DND-41 (cell line): ENCODE measurements around the gene RNF103.

Experiments
- CTCF ChIP-seq: IDR thresholded peaks from 2 replicates; pipeline ENCODE4 v1.5.1; 2012; ENCODE audit warnings: borderline replicate concordance, low read length, moderate library complexity, mild to moderate bottlenecking; ENCODE audit not compliant: poor library complexity, severe bottlenecking; ENCODE audit errors: extremely low read depth
- EZH2 ChIP-seq: IDR thresholded peaks from 3 replicates; pipeline ENCODE4 v1.6.1; 2012; ENCODE audit warnings: borderline replicate concordance, low read depth, mild to moderate bottlenecking, moderate library complexity, low read length, inconsistent platforms; ENCODE audit not compliant: severe bottlenecking

- TF ChIP-seq CTCF (no peak), EZH2 (no peak)
Observed at GRCh38 chr2:86608832-86609410, 14.7 kb downstream of the RNF103 start.
